OCI-LY1 (cell line): ENCODE data around the gene ELF4.

ENCODE experiments used
- H2AFZ ChIP-seq: fragments of 200-600 bp; sonication (generic), shearing (Covaris generic); 2 replicates; pipeline ENCODE4 v1.6.0; 2014; ENCODE audit warnings: antibody characterized with exemption, mild to moderate bottlenecking, low read length
- H3F3A ChIP-seq: fragments of 200-600 bp; sonication (generic), shearing (Covaris generic); 2 replicates; pipeline ENCODE4 v1.6.0; 2014; ENCODE audit warnings: mild to moderate bottlenecking, antibody characterized with exemption, low read length, moderate library complexity; ENCODE audit not compliant: insufficient read depth
- H3K27ac ChIP-seq: fragments of 200-600 bp; sonication (generic); 2 replicates; pipeline ENCODE4 v1.5.1; 2014; ENCODE audit warnings: low read length, mixed run types, mild to moderate bottlenecking, low read depth; ENCODE audit not compliant: poor library complexity, severe bottlenecking
- H3K27me3 ChIP-seq: fragments of 200-600 bp; sonication (generic); 2 replicates; pipeline ENCODE4 v1.6.0; 2014; ENCODE audit warnings: antibody characterized with exemption, mild to moderate bottlenecking, low read length, moderate library complexity; ENCODE audit not compliant: insufficient read depth
- H3K36me3 ChIP-seq: fragments of 200-600 bp; sonication (generic); 2 replicates; pipeline ENCODE4 v1.6.1; 2014; ENCODE audit warnings: mild to moderate bottlenecking, antibody characterized with exemption, low read length, moderate library complexity, mixed read lengths; ENCODE audit not compliant: insufficient read depth
- H3K4me1 ChIP-seq: fragments of 200-600 bp; sonication (generic); 2 replicates; pipeline ENCODE4 v1.5.1; 2014; ENCODE audit warnings: mild to moderate bottlenecking, low read length, moderate library complexity; ENCODE audit not compliant: insufficient read depth, severe bottlenecking
- H3K4me2 ChIP-seq: fragments of 200-600 bp; sonication (generic), shearing (Covaris generic); 2 replicates; pipeline ENCODE4 v1.6.1; 2014; ENCODE audit warnings: low read length
- H3K4me3 ChIP-seq: fragments of 200-600 bp; sonication (generic); 2 replicates; pipeline ENCODE4 v1.5.1; 2014; ENCODE audit warnings: low read length, low read depth, mild to moderate bottlenecking, mixed read lengths; ENCODE audit not compliant: poor library complexity, severe bottlenecking
- H3K79me2 ChIP-seq: fragments of 200-600 bp; shearing (Covaris generic); 2 replicates; pipeline ENCODE4 v1.6.1; 2016; ENCODE audit warnings: mixed run types, low read length, mixed read lengths; ENCODE audit not compliant: insufficient read depth
- H3K9ac ChIP-seq: fragments of 200-600 bp; sonication (generic), shearing (Covaris generic); 2 replicates; pipeline ENCODE4 v1.6.1; 2014; ENCODE audit warnings: mild to moderate bottlenecking, low read length, mixed read lengths
- H3K9me2 ChIP-seq: fragments of 200-600 bp; sonication (generic), shearing (Covaris generic); 2 replicates; pipeline ENCODE4 v1.6.1; 2014; ENCODE audit warnings: low read depth, mild to moderate bottlenecking, low read length, mixed read lengths
- H3K9me3 ChIP-seq: fragments of 200-600 bp; shearing (Covaris generic); 2 replicates; pipeline ENCODE4 v1.6.1; 2014; ENCODE audit warnings: low read length, mixed read lengths
- H4K20me1 ChIP-seq: fragments of 200-600 bp; sonication (generic), shearing (Covaris generic); 2 replicates; pipeline ENCODE4 v1.6.0; 2016; ENCODE audit warnings: mild to moderate bottlenecking, low read length; ENCODE audit not compliant: insufficient read depth
- CTCF ChIP-seq: fragments of 200-600 bp; sonication (generic), shearing (Covaris generic); IDR thresholded peaks from 2 replicates; pipeline ENCODE4 v1.5.1; 2017; ENCODE audit warnings: mild to moderate bottlenecking, antibody characterized with exemption, low read length, moderate library complexity, mixed read lengths
- EZH2 ChIP-seq: fragments of 200-600 bp; sonication (generic), shearing (Covaris generic); IDR thresholded peaks from 2 replicates; pipeline ENCODE4 v1.8.0; 2017; ENCODE audit warnings: borderline replicate concordance, mixed run types, mild to moderate bottlenecking, antibody characterized with exemption, low read length, moderate library complexity, mixed read lengths

Gene ELF4

GRCh38 chrX:130025256-130025655 is 85.0 kb downstream of the ELF4 start:
- TF ChIP-seq CTCF (no peak), EZH2 (no peak)

GRCh38 chrX:130024127-130024526 is 86.2 kb downstream of the ELF4 start:
- TF ChIP-seq CTCF, result no peak
- no peak for TF ChIP-seq EZH2
- H3K27me3 ChIP-seq, result no peaks in the 10 kb centered on the region
- no peak overlapping the region for H2AFZ ChIP-seq
- no peaks in the 10 kb centered on the region for H3K36me3 ChIP-seq
- peaks cover 10% of the 10 kb centered on the region for H3K4me1 ChIP-seq
- H3K9me2 ChIP-seq, result no peaks in the 10 kb centered on the region
- no peaks in the 10 kb centered on the region for H3K9me3 ChIP-seq
- H3K79me2 ChIP-seq, result no peaks in the 10 kb centered on the region
- no peaks in the 10 kb centered on the region for H4K20me1 ChIP-seq
- peak overlapping the region; percentile 43 for H3K4me2 ChIP-seq
- no peak overlapping the region; the same call in 1 of the 2 replicates for H3K9ac ChIP-seq
- H3K4me3 ChIP-seq, result peak overlapping the region; percentile 33
- no peak overlapping the region for H3K27ac ChIP-seq
- H3F3A ChIP-seq, result no peaks in the 10 kb centered on the region

More at GRCh38 chrX:130025256-130025655, 85.0 kb downstream of the ELF4 start:
- Histone ChIP-seq H3K9me2 (no peaks in the 10 kb centered on the region), H3K27ac (no peak overlapping the region), H3F3A (no peaks in the 10 kb centered on the region), H3K27me3 (no peaks in the 10 kb centered on the region), H3K36me3 (no peaks in the 10 kb centered on the region), H3K4me1 (peaks cover 10% of the 10 kb centered on the region), H3K9me3 (no peaks in the 10 kb centered on the region), H3K4me3 (no peak overlapping the region), H3K9ac (no peak overlapping the region), H3K79me2 (no peaks in the 10 kb centered on the region), H4K20me1 (no peaks in the 10 kb centered on the region), H2AFZ (no peak overlapping the region), H3K4me2 (no peak overlapping the region)

- Histone ChIP-seq H3K36me3 (no peaks in the 10 kb centered on the region), H3K4me2 (no peak overlapping the region), H3K9ac (no peak overlapping the region), H3K4me3 (no peak overlapping the region), H3K27me3 (no peaks in the 10 kb centered on the region), H3K9me3 (no peaks in the 10 kb centered on the region), H3K27ac (no peak overlapping the region), H3K4me1 (peaks cover 10% of the 10 kb centered on the region), H3K9me2 (no peaks in the 10 kb centered on the region), H2AFZ (no peak overlapping the region), H3F3A (no peaks in the 10 kb centered on the region), H4K20me1 (no peaks in the 10 kb centered on the region), H3K79me2 (no peaks in the 10 kb centered on the region)
- no peak for TF ChIP-seq EZH2
- no peak for TF ChIP-seq CTCF
Measured at GRCh38 chrX:130020661-130021324, 89.5 kb downstream of the ELF4 start.
